ENCODE results near the gene ADAMTS1. TPM values are rescaled to one million over a fixed set of nuclear protein-coding genes. Genes with fewer than 3 reads are reported as not detected.

Gene ADAMTS1
- total and polyA plus RNA-seq, 12 donors: 9.3 to 111 (median 41.9) TPM

- DNase-seq: no peak
- intact Hi-C loops (cut with DNase I): no loop called here
- H3K9me3 ChIP-seq (replicated peaks in 1 of 3): peaks cover 0 to 5% (median 0%) of the 10 kb centered on the region in 3 donors
- no peaks in the 10 kb centered on the region for H3K4me1 ChIP-seq (replicated peaks in 1 of 2)
- H3K4me3 ChIP-seq: no peak overlapping the region
- TF ChIP-seq CTCF (IDR thresholded peaks at IDR 0.05) (no peak), POLR2A (IDR thresholded peaks at IDR 0.05) (no peak)
- no peak overlapping the region for H3K27ac ChIP-seq
- H3K27me3 ChIP-seq: no peaks in the 10 kb centered on the region
- H3K36me3 ChIP-seq (replicated peaks in 1 of 2): no peaks in the 10 kb centered on the region
- WGBS, 4 donors: 61 to 73% (median 67%) methylated on average over 3 of the region's 3 CpGs
Measured at GRCh38 chr21:26887251-26887650, 42.0 kb upstream of the ADAMTS1 start.

GRCh38 chr21:26884436-26884835 is 39.2 kb upstream of the ADAMTS1 start:
- no peaks in the 10 kb centered on the region for H3K4me1 ChIP-seq (replicated peaks in 1 of 2)

GRCh38 chr21:26883768-26884167 is 38.6 kb upstream of the ADAMTS1 start:
- Histone ChIP-seq H3K27me3 (no peaks in the 10 kb centered on the region), H3K4me1 (replicated peaks in 1 of 2) (no peaks in the 10 kb centered on the region), H3K36me3 (replicated peaks in 1 of 2) (no peaks in the 10 kb centered on the region), H3K9me3 (replicated peaks in 1 of 3) (peaks cover 0 to 5% (median 0%) of the 10 kb centered on the region in 3 donors), H3K27ac (no peak overlapping the region), H3K4me3 (no peak overlapping the region)
- 66 to 77% (median 69%) methylated on average over 2 of the region's 2 CpGs for whole genome bisulfite sequencing, 4 donors
- intact Hi-C loops (cut with DNase I): no loop called here
- no peak for DNase-seq
- no peak for TF ChIP-seq POLR2A (IDR thresholded peaks at IDR 0.05)
- TF ChIP-seq CTCF (IDR thresholded peaks at IDR 0.05): no peak

More at GRCh38 chr21:26884436-26884835, 39.2 kb upstream of the ADAMTS1 start:
- no peak overlapping the region for H3K4me3 ChIP-seq
- H3K36me3 ChIP-seq (replicated peaks in 1 of 2): no peaks in the 10 kb centered on the region
- no peaks in the 10 kb centered on the region for H3K27me3 ChIP-seq
- peaks cover 0 to 5% (median 0%) of the 10 kb centered on the region in 3 donors for H3K9me3 ChIP-seq (replicated peaks in 1 of 3)
- WGBS, 4 donors: 59 to 86% (median 76%) methylated on average over 2 of the region's 2 CpGs
- H3K27ac ChIP-seq: no peak overlapping the region
- no peak for DNase-seq
- intact Hi-C loops (cut with DNase I): no loop called here
- TF ChIP-seq POLR2A (IDR thresholded peaks at IDR 0.05): no peak
- TF ChIP-seq CTCF (IDR thresholded peaks at IDR 0.05): no peak

GRCh38 chr21:26881504-26882228 is 36.5 kb upstream of the ADAMTS1 start:
- intact Hi-C loops (cut with DNase I): no loop called here
- WGBS, 4 donors: 45 to 59% (median 55%) methylated on average over 4 of the region's 4 CpGs

More at GRCh38 chr21:26881504-26882228, 36.5 kb upstream of the ADAMTS1 start:
- no peak for DNase-seq
- Histone ChIP-seq H3K4me1 (replicated peaks in 1 of 2) (no peaks in the 10 kb centered on the region), H3K9me3 (replicated peaks in 1 of 3) (peaks cover 0 to 4% (median 0%) of the 10 kb centered on the region in 3 donors), H3K36me3 (replicated peaks in 1 of 2) (no peaks in the 10 kb centered on the region), H3K27ac (no peak overlapping the region), H3K27me3 (no peaks in the 10 kb centered on the region), H3K4me3 (no peak overlapping the region)
- peak in 4 of 6 experiments; percentile 16 to 40 (median 29) for TF ChIP-seq CTCF (IDR thresholded peaks at IDR 0.05)
- no peak for TF ChIP-seq POLR2A (IDR thresholded peaks at IDR 0.05)
